ENCODE measurements around the gene PHC2.

DNA sequence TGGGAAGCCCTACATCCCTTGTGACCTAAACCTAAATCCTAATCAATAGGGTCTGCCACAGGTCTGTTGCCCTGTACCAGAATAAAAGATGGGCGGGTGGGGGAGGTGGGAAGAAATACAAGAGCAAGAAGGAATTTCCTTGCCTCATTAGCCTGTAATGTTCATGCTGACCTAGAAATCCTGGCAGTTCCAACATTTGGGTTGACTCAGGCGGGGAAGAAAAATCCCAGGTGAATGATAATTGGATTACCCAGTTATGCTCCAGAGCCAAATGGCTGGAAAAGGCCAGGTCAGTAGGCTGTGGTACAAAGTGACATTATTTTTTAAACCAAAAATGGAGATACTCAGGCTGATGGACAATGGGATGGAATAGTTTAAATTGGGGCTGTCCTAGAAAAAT lies 82.7 kb downstream of the PHC2 start:
- TF ChIP-seq, protein P1, sequence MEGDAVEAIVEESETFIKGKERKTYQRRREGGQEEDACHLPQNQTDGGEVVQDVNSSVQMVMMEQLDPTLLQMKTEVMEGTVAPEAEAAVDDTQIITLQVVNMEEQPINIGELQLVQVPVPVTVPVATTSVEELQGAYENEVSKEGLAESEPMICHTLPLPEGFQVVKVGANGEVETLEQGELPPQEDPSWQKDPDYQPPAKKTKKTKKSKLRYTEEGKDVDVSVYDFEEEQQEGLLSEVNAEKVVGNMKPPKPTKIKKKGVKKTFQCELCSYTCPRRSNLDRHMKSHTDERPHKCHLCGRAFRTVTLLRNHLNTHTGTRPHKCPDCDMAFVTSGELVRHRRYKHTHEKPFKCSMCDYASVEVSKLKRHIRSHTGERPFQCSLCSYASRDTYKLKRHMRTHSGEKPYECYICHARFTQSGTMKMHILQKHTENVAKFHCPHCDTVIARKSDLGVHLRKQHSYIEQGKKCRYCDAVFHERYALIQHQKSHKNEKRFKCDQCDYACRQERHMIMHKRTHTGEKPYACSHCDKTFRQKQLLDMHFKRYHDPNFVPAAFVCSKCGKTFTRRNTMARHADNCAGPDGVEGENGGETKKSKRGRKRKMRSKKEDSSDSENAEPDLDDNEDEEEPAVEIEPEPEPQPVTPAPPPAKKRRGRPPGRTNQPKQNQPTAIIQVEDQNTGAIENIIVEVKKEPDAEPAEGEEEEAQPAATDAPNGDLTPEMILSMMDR (IDR thresholded peaks at IDR 0.05; ENCODE audit: low read depth, low read length): no peak
- TF ChIP-seq, protein P2, sequence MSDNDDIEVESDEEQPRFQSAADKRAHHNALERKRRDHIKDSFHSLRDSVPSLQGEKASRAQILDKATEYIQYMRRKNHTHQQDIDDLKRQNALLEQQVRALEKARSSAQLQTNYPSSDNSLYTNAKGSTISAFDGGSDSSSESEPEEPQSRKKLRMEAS (IDR thresholded peaks at IDR 0.05; ENCODE audit: low read depth, low read length): no peak

Measured in NB4 (cell line).